D721Med (cell line): ENCODE results near the gene NEDD4L.
A peak's percentile ranks its signal among the peaks of the same experiment; 100 is the strongest.

ENCODE experiments used
- DNase-seq: peaks from one replicate; pipeline ENCODE4 v3.0.0; 2011; ENCODE audit warnings: low spot score; ENCODE audit not compliant: insufficient read length
- FAIRE-seq: peaks from 2 replicates; lab custom pipeline; 2011; peaks lifted over from hg19 to GRCh38; lab: Jason Lieb, UNC
- CTCF ChIP-seq: IDR thresholded peaks from 2 replicates; pipeline ENCODE4 v1.5.1; 2012; ENCODE audit warnings: mild to moderate bottlenecking, control low read depth; ENCODE audit not compliant: insufficient read depth; ENCODE audit errors: missing control alignments

NEDD4L gene

GRCh38 chr18:58266291-58266690 lies 222.3 kb downstream of the NEDD4L start:
- FAIRE-seq (no peak), DNase-seq (no peak)
- no peak for TF ChIP-seq CTCF

- no peak for DNase-seq
- FAIRE-seq: no peak
- no peak for TF ChIP-seq CTCF
Measured at GRCh38 chr18:58267493-58267892, 223.5 kb downstream of the NEDD4L start.

DNA sequence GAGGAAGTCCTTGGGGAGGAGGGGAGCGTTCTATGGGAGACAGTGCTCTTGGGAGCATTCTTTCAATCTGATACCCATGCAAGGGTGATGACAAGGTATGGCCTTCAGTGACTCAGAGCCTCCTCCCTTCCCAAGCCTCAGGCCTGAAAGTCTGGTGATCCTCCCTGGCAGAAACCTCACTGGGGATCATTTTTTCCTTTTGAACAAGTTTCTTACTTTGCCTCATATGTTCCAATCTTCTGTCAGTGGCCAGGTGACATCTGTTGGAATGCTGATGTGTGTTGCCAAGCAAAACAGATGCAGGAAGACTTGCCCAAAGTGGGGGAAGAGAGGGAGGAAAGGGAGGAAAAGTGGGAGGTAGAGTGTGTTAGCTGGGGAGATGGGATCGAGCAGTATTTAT lies 224.8 kb downstream of the NEDD4L start:
- FAIRE-seq (no peak), DNase-seq (no peak)
- TF ChIP-seq CTCF: no peak

DNA sequence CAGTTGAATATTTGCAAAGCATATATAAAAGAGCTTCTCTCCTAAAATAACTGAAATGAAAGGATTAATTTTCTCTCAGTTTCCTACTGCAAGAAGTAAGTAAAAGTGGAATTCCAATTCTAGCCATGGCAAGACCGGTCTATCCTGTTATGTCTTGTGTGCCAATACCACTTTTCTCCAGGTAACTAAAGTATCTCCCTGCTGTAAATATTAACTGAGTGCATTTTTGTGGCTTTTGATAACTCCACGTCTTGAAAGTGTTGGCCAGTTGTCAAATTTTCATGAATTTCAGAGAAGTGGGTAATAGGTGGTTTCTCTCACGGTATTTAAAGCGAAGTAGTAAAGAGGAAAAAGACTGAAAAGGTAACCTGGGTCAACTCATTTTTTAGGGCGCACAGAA lies 225.9 kb downstream of the NEDD4L start:
- TF ChIP-seq CTCF: no peak
- no peak for DNase-seq

DNA sequence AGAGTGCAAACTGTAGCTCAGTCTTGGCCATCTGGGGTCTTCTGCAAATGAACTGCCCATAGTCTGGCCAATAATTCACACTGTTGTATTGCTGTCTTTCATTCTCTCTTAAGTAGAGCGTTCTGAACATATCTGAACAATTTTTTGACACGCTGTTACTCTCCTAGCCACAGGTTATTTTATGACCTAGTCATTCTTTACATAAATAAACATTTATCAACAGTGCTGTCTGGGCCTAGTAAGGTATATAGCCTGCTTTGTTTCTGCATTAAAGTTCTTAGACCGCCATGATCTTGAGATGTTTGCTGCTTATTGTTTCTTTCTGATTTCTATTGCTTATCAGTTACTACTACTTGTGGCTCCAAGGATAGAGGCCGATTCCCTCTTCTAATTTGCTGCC lies 226.4 kb downstream of the NEDD4L start:
- FAIRE-seq: no peak
- no peak for DNase-seq
- TF ChIP-seq CTCF: no peak

More for the DNA sequence above, 225.9 kb downstream of the NEDD4L start:
- FAIRE-seq: no peak

GRCh38 chr18:58271770-58272169 lies 227.7 kb downstream of the NEDD4L start:
- no peak for TF ChIP-seq CTCF
- peak; percentile 99 for FAIRE-seq
- DNase-seq: no peak

- TF ChIP-seq CTCF: no peak
- FAIRE-seq (no peak), DNase-seq (no peak)
Measured at GRCh38 chr18:58272209-58272608, 228.2 kb downstream of the NEDD4L start.
